Mesenchymal stem cell (in vitro differentiated cells and primary cell): ENCODE data around the gene CATSPER1.
"Not testable (repeated sequence)": the region's sequence is repeated elsewhere in the genome, so short reads cannot be mapped to it uniquely, and the experiment has no call there.

Experiments
- DNase-seq: peaks from one replicate; pipeline ENCODE4 v3.0.0-alpha.2; 2013
- H2AFZ ChIP-seq: one replicate; pipeline ENCODE4 v1.6.1; 2013; ENCODE audit warnings: low read depth, mild to moderate bottlenecking, control low read depth, inconsistent platforms, low read length, moderate library complexity
- H2AK5ac ChIP-seq: 2 replicates; pipeline ENCODE4 v1.6.1; 2013; ENCODE audit warnings: low read length, moderate library complexity, mild to moderate bottlenecking, inconsistent platforms; ENCODE audit not compliant: severe bottlenecking
- H2BK120ac ChIP-seq: one replicate; pipeline ENCODE4 v1.6.1; 2013; ENCODE audit warnings: low read depth, mild to moderate bottlenecking, inconsistent platforms, low read length, moderate library complexity
- H2BK12ac ChIP-seq, 2 experiments: one replicate each; pipeline ENCODE4 v1.6.1; 2013; ENCODE audit warnings: inconsistent platforms in 2 of 2, low read length in 2 of 2, mild to moderate bottlenecking in 2 of 2, moderate library complexity in 2 of 2, control low read depth in 1 of 2
- H2BK15ac ChIP-seq: one replicate; pipeline ENCODE4 v1.6.1; 2013; ENCODE audit warnings: mild to moderate bottlenecking, low read depth, inconsistent platforms; ENCODE audit not compliant: poor library complexity, severe bottlenecking
- H2BK5ac ChIP-seq: 2 replicates; pipeline ENCODE4 v1.6.1; 2013; ENCODE audit warnings: low read depth, mild to moderate bottlenecking, low read length, control low read depth, inconsistent platforms; ENCODE audit not compliant: poor library complexity, severe bottlenecking
- H3K14ac ChIP-seq, 2 experiments: one replicate each; pipeline ENCODE4 v1.6.1; 2013; ENCODE audit warnings: inconsistent platforms in 2 of 2, low read length in 2 of 2, control low read depth in 1 of 2, mild to moderate bottlenecking in 1 of 2, moderate library complexity in 1 of 2
- H3K18ac ChIP-seq, 2 experiments: one replicate each; pipeline ENCODE4 v1.6.1; 2013; ENCODE audit warnings: inconsistent platforms in 2 of 2, low read length in 2 of 2, control low read depth in 1 of 2, low read depth in 1 of 2, mild to moderate bottlenecking in 1 of 2
- H3K23ac ChIP-seq, 2 experiments: one replicate each; pipeline ENCODE4 v1.6.1; 2013; ENCODE audit warnings: inconsistent platforms in 2 of 2, low read length in 2 of 2, mild to moderate bottlenecking in 2 of 2, moderate library complexity in 2 of 2, control low read depth in 1 of 2
- H3K27ac ChIP-seq: 2 replicates; pipeline ENCODE4 v1.5.1; 2013; ENCODE audit warnings: mild to moderate bottlenecking, moderate library complexity, low read length, control low read depth, inconsistent platforms; ENCODE audit not compliant: poor library complexity, severe bottlenecking
- H3K27me3 ChIP-seq, 2 experiments: 2 replicates each; pipeline versions ENCODE4 v1.6.1 to v1.7.0; 2013; ENCODE audit warnings: low read length in 2 of 2, mild to moderate bottlenecking in 2 of 2, moderate library complexity in 2 of 2, control low read depth in 1 of 2, inconsistent platforms in 1 of 2; ENCODE audit not compliant: control insufficient read depth in 1 of 2, insufficient read depth in 1 of 2
- H3K36me3 ChIP-seq, 2 experiments: 2 replicates each; pipeline versions ENCODE4 v1.6.1 to v1.7.0; 2013; ENCODE audit warnings: low read length in 2 of 2, control low read depth in 1 of 2, inconsistent platforms in 1 of 2, low read depth in 1 of 2, mild to moderate bottlenecking in 1 of 2; ENCODE audit not compliant: insufficient read depth in 2 of 2, control insufficient read depth in 1 of 2
- H3K4ac ChIP-seq, 2 experiments: one replicate each; pipeline ENCODE4 v1.6.1; 2013; ENCODE audit warnings: inconsistent platforms in 2 of 2, low read length in 2 of 2, mild to moderate bottlenecking in 2 of 2, moderate library complexity in 2 of 2, control low read depth in 1 of 2, low read depth in 1 of 2
- H3K4me1 ChIP-seq: 2 replicates; pipeline ENCODE4 v1.6.1; 2013; ENCODE audit warnings: low read depth, low read length, control low read depth; ENCODE audit not compliant: control insufficient read depth, insufficient read depth
- H3K4me2 ChIP-seq: 2 replicates; pipeline ENCODE4 v1.6.1; 2013; ENCODE audit warnings: low read length, mild to moderate bottlenecking, inconsistent platforms; ENCODE audit not compliant: poor library complexity, severe bottlenecking
- H3K4me3 ChIP-seq, 2 experiments: 2 replicates each; pipeline versions ENCODE4 v1.5.1 to v1.7.0; 2013; ENCODE audit warnings: low read length in 2 of 2, mild to moderate bottlenecking in 2 of 2, control low read depth in 1 of 2, low read depth in 1 of 2; ENCODE audit not compliant: insufficient read depth in 1 of 2
- H3K79me1 ChIP-seq: replicated peaks from 2 replicates; pipeline ENCODE4 v1.6.1; 2013; ENCODE audit warnings: mild to moderate bottlenecking, control low read depth, low read length, inconsistent platforms; ENCODE audit not compliant: poor library complexity, severe bottlenecking
- H3K9ac ChIP-seq: 2 replicates; pipeline ENCODE4 v1.7.0; 2013; ENCODE audit warnings: mild to moderate bottlenecking, low read length, moderate library complexity
- H3K9me3 ChIP-seq: 2 replicates; pipeline ENCODE4 v1.7.0; 2013; ENCODE audit warnings: mild to moderate bottlenecking, low read length; ENCODE audit not compliant: control insufficient read depth
- H4K8ac ChIP-seq: one replicate; pipeline ENCODE4 v1.6.1; 2013; ENCODE audit warnings: inconsistent platforms, mild to moderate bottlenecking, low read length, moderate library complexity
- H4K91ac ChIP-seq: one replicate; pipeline ENCODE4 v1.6.1; 2013; ENCODE audit warnings: mild to moderate bottlenecking, low read length, inconsistent platforms
- WGBS: methylation state at CpG from one replicate; pipeline ENCODE4 v1.1.7; 2013; ENCODE audit warnings: mixed read lengths; 5-methylcytosine and 5-hydroxymethylcytosine counted together

The CATSPER1 gene

GRCh38 chr11:66035653-66036333 is 9.5 kb upstream of the CATSPER1 start:
- WGBS, result 81% methylated on average over 9 of the region's 9 CpGs
- H3K23ac ChIP-seq, result no peak overlapping the region
- H2BK5ac ChIP-seq, result no peak overlapping the region

GRCh38 chr11:66032957-66033735 is 6.9 kb upstream of the CATSPER1 start:
- Histone ChIP-seq H3K9ac (no peak overlapping the region), H2AFZ (no peak overlapping the region), H3K27ac (no peak overlapping the region)

More at GRCh38 chr11:66035653-66036333, 9.5 kb upstream of the CATSPER1 start:
- Histone ChIP-seq H3K79me1 (no peaks in the 10 kb centered on the region), H2BK15ac (no peak overlapping the region), H3K18ac (no peak overlapping the region), H2AK5ac (no peak overlapping the region), H3K4me2 (no peak overlapping the region), H3K9me3 (peaks cover 2% of the 10 kb centered on the region), H4K91ac (no peak overlapping the region), H3K27me3 (peaks cover 7 to 32% of the 10 kb centered on the region in 2 experiments), H3K27ac (no peak overlapping the region), H4K8ac (no peak overlapping the region), H3K4ac (no peak overlapping the region), H3K9ac (no peak overlapping the region), H2BK12ac (no peak overlapping the region), H3K36me3 (no peaks in the 10 kb centered on the region), H2BK120ac (no peak overlapping the region), H3K4me1 (no peaks in the 10 kb centered on the region), H3K4me3 (no peak overlapping the region), H3K14ac (no peak overlapping the region), H2AFZ (no peak overlapping the region)
- no peak for DNase-seq

GRCh38 chr11:66023186-66023440 is 3.2 kb downstream of the CATSPER1 start:
- not testable (repeated sequence) for H3K36me3 ChIP-seq, H2BK12ac ChIP-seq, H3K79me1 ChIP-seq, H3K4ac ChIP-seq, H3K14ac ChIP-seq, DNase-seq, H3K23ac ChIP-seq, H2BK15ac ChIP-seq, H4K91ac ChIP-seq, H2AK5ac ChIP-seq, H3K27ac ChIP-seq, H3K9me3 ChIP-seq, H3K4me3 ChIP-seq, H3K4me2 ChIP-seq, H3K18ac ChIP-seq, H2AFZ ChIP-seq, H3K9ac ChIP-seq, H2BK120ac ChIP-seq, H4K8ac ChIP-seq, H2BK5ac ChIP-seq
- WGBS, result 76% methylated on average over 5 of the region's 5 CpGs
- peaks cover 0 to 20% of the 10 kb centered on the region in 2 experiments for H3K27me3 ChIP-seq
- peaks cover 16% of the 10 kb centered on the region for H3K4me1 ChIP-seq

More at GRCh38 chr11:66032957-66033735, 6.9 kb upstream of the CATSPER1 start:
- Histone ChIP-seq H2BK120ac (no peak overlapping the region), H3K79me1 (no peaks in the 10 kb centered on the region), H3K9me3 (peaks cover 2% of the 10 kb centered on the region), H2BK15ac (no peak overlapping the region), H3K4me1 (no peaks in the 10 kb centered on the region), H3K23ac (no peak overlapping the region), H3K4me2 (no peak overlapping the region), H3K18ac (no peak overlapping the region), H2BK12ac (no peak overlapping the region), H3K27me3 (peaks cover 0 to 21% of the 10 kb centered on the region in 2 experiments), H4K91ac (no peak overlapping the region), H4K8ac (no peak overlapping the region), H3K36me3 (no peaks in the 10 kb centered on the region), H2AK5ac (no peak overlapping the region), H2BK5ac (no peak overlapping the region), H3K4me3 (no peak overlapping the region), H3K14ac (no peak overlapping the region), H3K4ac (no peak overlapping the region)
- WGBS, result 94% methylated on average over 7 of the region's 8 CpGs
- DNase-seq, result no peak

- H3K9ac ChIP-seq, result peak overlapping the region; percentile 78
- H2BK120ac ChIP-seq, result no peak overlapping the region
- H3K4me2 ChIP-seq, result peak overlapping the region; percentile 73
- no peak overlapping the region for H2BK12ac ChIP-seq
- H3K36me3 ChIP-seq, result no peaks in the 10 kb centered on the region
- H2BK5ac ChIP-seq, result no peak overlapping the region
- H2AFZ ChIP-seq, result peak overlapping the region; percentile 59
- no peak overlapping the region for H3K18ac ChIP-seq
- DNase-seq, result peak; percentile 65
- H4K91ac ChIP-seq, result no peak overlapping the region
- peaks cover 16% of the 10 kb centered on the region for H3K4me1 ChIP-seq
- no peak overlapping the region for H3K27ac ChIP-seq
- H3K23ac ChIP-seq, result no peak overlapping the region
- no peak overlapping the region for H2BK15ac ChIP-seq
- 27% methylated on average over 46 of the region's 46 CpGs for WGBS
- H3K27me3 ChIP-seq, result peaks cover 0 to 15% of the 10 kb centered on the region in 2 experiments
- H4K8ac ChIP-seq, result peak overlapping the region; percentile 94
- H2AK5ac ChIP-seq, result no peak overlapping the region
- H3K9me3 ChIP-seq, result no peaks in the 10 kb centered on the region
- H3K4ac ChIP-seq, result no peak overlapping the region
- no peak overlapping the region for H3K14ac ChIP-seq
- H3K4me3 ChIP-seq, result peak overlapping the region in 1 of 2 experiments; percentile 61
- H3K79me1 ChIP-seq, result no peaks in the 10 kb centered on the region
Measured at GRCh38 chr11:66022401-66023185, 3.7 kb downstream of the CATSPER1 start.
